Lower leg skin (tissue), 3 donors: Measurements from ENCODE around the gene HSD17B11.

Source experiments
- CTCF ChIP-seq, 3 donors: fragments of 450-650 bp; IDR thresholded peaks; one replicate each; pipeline ENCODE4 v1.5.1; 2016; ENCODE audit warnings: antibody characterized with exemption in 3 of 3, mild to moderate bottlenecking in 3 of 3, moderate library complexity in 2 of 3
- POLR2A ChIP-seq, 2 donors: fragments of 450-650 bp; IDR thresholded peaks; one replicate each; pipeline ENCODE4 v1.6.1; 2016 to 2017; ENCODE audit warnings: antibody characterized with exemption in 2 of 2, mild to moderate bottlenecking in 1 of 2, moderate library complexity in 1 of 2

GRCh38 chr4:87317527-87317926 lies 73.5 kb downstream of the HSD17B11 start:
- no peak for TF ChIP-seq CTCF (IDR thresholded peaks at IDR 0.05)
- TF ChIP-seq POLR2A (IDR thresholded peaks at IDR 0.05) = no peak
